B cell (primary cell): ENCODE data around the gene SCARB1.

Experiments
- CTCF ChIP-seq: fragments of 200-600 bp; IDR thresholded peaks from one replicate; pipeline ENCODE4 v1.8.0; 2022; ENCODE audit warnings: antibody characterized with exemption, mild to moderate bottlenecking
- EZH2 ChIP-seq: IDR thresholded peaks from 2 replicates; pipeline ENCODE4 v1.6.1; 2012; ENCODE audit warnings: borderline replicate concordance, low read depth, mild to moderate bottlenecking, moderate library complexity, low read length; ENCODE audit not compliant: insufficient read depth, poor library complexity, severe bottlenecking

DNA sequence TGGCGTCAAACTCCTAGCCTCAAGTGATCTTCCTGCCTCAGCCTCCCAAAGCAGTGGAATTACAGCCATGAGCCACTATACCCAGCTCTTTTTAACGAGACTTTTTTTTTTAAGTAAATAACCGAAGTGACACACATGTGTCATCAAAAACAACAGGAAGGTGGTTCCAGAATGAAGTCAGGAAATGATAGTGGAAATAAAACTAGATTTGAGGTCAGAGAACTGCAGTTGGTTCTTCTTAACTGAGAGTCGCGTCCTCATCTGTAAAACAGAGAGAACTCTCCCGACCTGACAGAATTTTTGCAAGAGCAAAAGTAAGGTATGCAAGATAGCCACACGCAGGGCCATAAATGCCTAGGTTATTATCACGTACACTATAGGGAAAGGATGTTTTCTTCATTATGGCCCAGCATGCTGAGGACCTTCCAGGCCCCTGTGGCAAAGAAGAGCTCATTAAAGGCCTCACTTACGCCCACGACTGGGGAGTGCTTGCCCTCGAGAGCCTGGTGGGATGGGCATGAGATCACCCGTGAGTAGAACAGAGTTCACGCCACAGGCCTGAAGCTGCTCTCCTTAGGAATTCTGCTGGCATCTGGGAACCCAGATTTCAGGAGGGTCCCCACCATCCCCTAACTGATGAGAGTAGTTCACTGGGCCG lies 67.2 kb downstream of the SCARB1 start:
- TF ChIP-seq EZH2, result no peak
- TF ChIP-seq CTCF, result no peak
